Neuron (in vitro differentiated cells): ENCODE data around the gene SYTL3.
"Not testable (repeated sequence)": the region's sequence is repeated elsewhere in the genome, so short reads cannot be mapped to it uniquely, and the experiment has no call there.

Experiments used
- H2AFZ ChIP-seq: one replicate; pipeline ENCODE4 v1.6.1; 2013; ENCODE audit warnings: low read depth, mild to moderate bottlenecking, inconsistent platforms, low read length, moderate library complexity
- H3K27me3 ChIP-seq: one replicate; pipeline ENCODE4 v1.6.1; 2013; ENCODE audit warnings: low read length; ENCODE audit not compliant: insufficient read depth
- H3K36me3 ChIP-seq: one replicate; pipeline ENCODE4 v1.6.1; 2013; ENCODE audit warnings: low read length; ENCODE audit not compliant: insufficient read depth
- H3K4me1 ChIP-seq: one replicate; pipeline ENCODE4 v1.6.1; 2013; ENCODE audit warnings: low read length; ENCODE audit not compliant: insufficient read depth
- H3K4me3 ChIP-seq: 2 replicates; pipeline ENCODE4 v1.5.1; 2013; ENCODE audit warnings: mild to moderate bottlenecking, low read length, moderate library complexity
- H3K9me3 ChIP-seq: one replicate; pipeline ENCODE4 v1.6.1; 2013; ENCODE audit warnings: low read length

Gene SYTL3

GRCh38 chr6:158627168-158627939 is 22.5 kb upstream of the SYTL3 start:
- Histone ChIP-seq H3K27me3 (no peaks in the 10 kb centered on the region), H3K9me3 (no peaks in the 10 kb centered on the region), H2AFZ (no peak overlapping the region), H3K4me3 (no peak overlapping the region), H3K4me1 (no peaks in the 10 kb centered on the region), H3K36me3 (peaks cover 65% of the 10 kb centered on the region)

- Histone ChIP-seq H2AFZ (no peak overlapping the region), H3K36me3 (peaks cover 61% of the 10 kb centered on the region), H3K9me3 (no peaks in the 10 kb centered on the region), H3K4me1 (no peaks in the 10 kb centered on the region), H3K4me3 (no peak overlapping the region), H3K27me3 (no peaks in the 10 kb centered on the region)
Measured at GRCh38 chr6:158627940-158628211, 22.0 kb upstream of the SYTL3 start.

- H3K27me3 ChIP-seq = no peaks in the 10 kb centered on the region
- H3K4me3 ChIP-seq = no peak overlapping the region
- no peaks in the 10 kb centered on the region for H3K4me1 ChIP-seq
- H3K9me3 ChIP-seq = no peaks in the 10 kb centered on the region
- no peak overlapping the region for H2AFZ ChIP-seq
- H3K36me3 ChIP-seq = peaks cover 66% of the 10 kb centered on the region
Measured at GRCh38 chr6:158628542-158628941, 21.3 kb upstream of the SYTL3 start.

GRCh38 chr6:158629367-158630221 is 20.3 kb upstream of the SYTL3 start:
- H2AFZ ChIP-seq = no peak overlapping the region
- no peaks in the 10 kb centered on the region for H3K9me3 ChIP-seq
- H3K36me3 ChIP-seq = peaks cover 68% of the 10 kb centered on the region
- no peaks in the 10 kb centered on the region for H3K27me3 ChIP-seq
- H3K4me1 ChIP-seq = no peaks in the 10 kb centered on the region
- H3K4me3 ChIP-seq = no peak overlapping the region

- Histone ChIP-seq H3K4me3 (no peak overlapping the region), H3K9me3 (no peaks in the 10 kb centered on the region), H3K4me1 (no peaks in the 10 kb centered on the region), H3K36me3 (peaks cover 68% of the 10 kb centered on the region), H3K27me3 (no peaks in the 10 kb centered on the region), H2AFZ (no peak overlapping the region)
Measured at GRCh38 chr6:158630938-158631616, 18.8 kb upstream of the SYTL3 start.

GRCh38 chr6:158631678-158632537 is 17.9 kb upstream of the SYTL3 start:
- Histone ChIP-seq H2AFZ (no peak overlapping the region), H3K4me3 (no peak overlapping the region), H3K9me3 (no peaks in the 10 kb centered on the region), H3K4me1 (no peaks in the 10 kb centered on the region), H3K36me3 (peaks cover 67% of the 10 kb centered on the region), H3K27me3 (no peaks in the 10 kb centered on the region)

GRCh38 chr6:158632538-158633119 is 17.2 kb upstream of the SYTL3 start:
- not testable (repeated sequence) for H3K4me3 ChIP-seq, H3K4me1 ChIP-seq, H2AFZ ChIP-seq, H3K27me3 ChIP-seq, H3K9me3 ChIP-seq
- H3K36me3 ChIP-seq = peaks cover 68% of the 10 kb centered on the region

GRCh38 chr6:158633127-158633526 is 16.7 kb upstream of the SYTL3 start:
- Histone ChIP-seq H3K36me3 (peaks cover 64% of the 10 kb centered on the region), H3K4me1 (no peaks in the 10 kb centered on the region)

GRCh38 chr6:158634695-158635426 is 15.0 kb upstream of the SYTL3 start:
- no peaks in the 10 kb centered on the region for H3K9me3 ChIP-seq
- H3K27me3 ChIP-seq = no peaks in the 10 kb centered on the region
- H3K36me3 ChIP-seq = peaks cover 51% of the 10 kb centered on the region
- no peak overlapping the region for H3K4me3 ChIP-seq
- H3K4me1 ChIP-seq = no peaks in the 10 kb centered on the region
- H2AFZ ChIP-seq = no peak overlapping the region

More at GRCh38 chr6:158633127-158633526, 16.7 kb upstream of the SYTL3 start:
- Histone ChIP-seq H3K27me3 (no peaks in the 10 kb centered on the region), H3K9me3 (no peaks in the 10 kb centered on the region), H2AFZ (no peak overlapping the region), H3K4me3 (no peak overlapping the region)

- no peak overlapping the region for H2AFZ ChIP-seq
- H3K4me3 ChIP-seq = no peak overlapping the region
- H3K4me1 ChIP-seq = no peaks in the 10 kb centered on the region
- H3K9me3 ChIP-seq = no peaks in the 10 kb centered on the region
- no peaks in the 10 kb centered on the region for H3K27me3 ChIP-seq
- peaks cover 51% of the 10 kb centered on the region for H3K36me3 ChIP-seq
Measured at GRCh38 chr6:158635427-158636073, 14.3 kb upstream of the SYTL3 start.

GRCh38 chr6:158636778-158637177 is 13.1 kb upstream of the SYTL3 start:
- Histone ChIP-seq H2AFZ (no peak overlapping the region), H3K36me3 (peaks cover 47% of the 10 kb centered on the region), H3K4me1 (no peaks in the 10 kb centered on the region), H3K4me3 (no peak overlapping the region), H3K9me3 (no peaks in the 10 kb centered on the region), H3K27me3 (no peaks in the 10 kb centered on the region)
